Activated naive CD4-positive, alpha-beta T cell treated with anti-CD3 and anti-CD28 coated beads, Interleukin-2, amount 50 U/mL, for 24 hours (primary cell): ENCODE data around the gene PHPT1.
"Not testable (repeated sequence)": the region's sequence is repeated elsewhere in the genome, so short reads cannot be mapped to it uniquely, and the experiment has no call there.

Experiments
- H3K27ac Mint-ChIP-seq: one replicate; pipeline ENCODE4 v1.8.0; 2021; ENCODE audit warnings: mild to moderate bottlenecking, mixed read lengths
- H3K27me3 Mint-ChIP-seq: one replicate; pipeline ENCODE4 v1.8.0; 2021; ENCODE audit warnings: mixed read lengths
- H3K36me3 Mint-ChIP-seq: one replicate; pipeline ENCODE4 v1.8.0; 2021; ENCODE audit warnings: mixed read lengths
- H3K4me1 Mint-ChIP-seq: one replicate; pipeline ENCODE4 v1.8.0; 2021; ENCODE audit warnings: mixed read lengths
- H3K4me3 Mint-ChIP-seq: one replicate; pipeline ENCODE4 v1.8.0; 2021; ENCODE audit warnings: mild to moderate bottlenecking, mixed read lengths
- H3K9me3 Mint-ChIP-seq: one replicate; pipeline ENCODE4 v1.8.0; 2021; ENCODE audit warnings: mixed read lengths

Gene PHPT1

GRCh38 chr9:136875155-136875554, 25.9 kb downstream of the PHPT1 start:
- H3K36me3 Mint-ChIP-seq = no peaks in the 10 kb centered on the region
- H3K27me3 Mint-ChIP-seq = no peaks in the 10 kb centered on the region
- H3K4me1 Mint-ChIP-seq = no peaks in the 10 kb centered on the region
- H3K27ac Mint-ChIP-seq = no peak overlapping the region
- H3K4me3 Mint-ChIP-seq = no peak overlapping the region
- no peaks in the 10 kb centered on the region for H3K9me3 Mint-ChIP-seq

- Mint-ChIP-seq H3K36me3 (no peaks in the 10 kb centered on the region), H3K4me3 (no peak overlapping the region), H3K27ac (no peak overlapping the region), H3K9me3 (no peaks in the 10 kb centered on the region), H3K4me1 (peaks cover 8% of the 10 kb centered on the region), H3K27me3 (no peaks in the 10 kb centered on the region)
These were observed 27.3 kb downstream of the PHPT1 start for GRCh38 chr9:136876476-136876875.

GRCh38 chr9:136880651-136881050, 31.4 kb downstream of the PHPT1 start:
- Mint-ChIP-seq H3K27me3 (no peaks in the 10 kb centered on the region), H3K36me3 (no peaks in the 10 kb centered on the region), H3K4me3 (peak overlapping the region; percentile 11), H3K4me1 (peaks cover 24% of the 10 kb centered on the region), H3K27ac (peak overlapping the region; percentile 88), H3K9me3 (no peaks in the 10 kb centered on the region)

- Mint-ChIP-seq H3K4me1 (peaks cover 24% of the 10 kb centered on the region), H3K9me3 (no peaks in the 10 kb centered on the region), H3K4me3 (peak overlapping the region; percentile 83), H3K36me3 (no peaks in the 10 kb centered on the region), H3K27ac (peak overlapping the region; percentile 68), H3K27me3 (no peaks in the 10 kb centered on the region)
These were observed 32.5 kb downstream of the PHPT1 start for GRCh38 chr9:136881691-136882108.

- Mint-ChIP-seq H3K27me3 (no peaks in the 10 kb centered on the region), H3K9me3 (no peaks in the 10 kb centered on the region), H3K4me1 (peaks cover 28% of the 10 kb centered on the region), H3K36me3 (no peaks in the 10 kb centered on the region), H3K27ac (peak overlapping the region; percentile 96), H3K4me3 (peak overlapping the region; percentile 83)
These were observed 33.1 kb downstream of the PHPT1 start for GRCh38 chr9:136882109-136882946.

GRCh38 chr9:136882947-136883283, 33.7 kb downstream of the PHPT1 start:
- Mint-ChIP-seq H3K27ac (peak overlapping the region; percentile 96), H3K4me3 (peak overlapping the region; percentile 83), H3K4me1 (peaks cover 33% of the 10 kb centered on the region)
- not testable (repeated sequence) for H3K27me3 Mint-ChIP-seq, H3K36me3 Mint-ChIP-seq, H3K9me3 Mint-ChIP-seq

GRCh38 chr9:136883670-136884069, 34.5 kb downstream of the PHPT1 start:
- not testable (repeated sequence) for H3K36me3 Mint-ChIP-seq, H3K27me3 Mint-ChIP-seq, H3K9me3 Mint-ChIP-seq
- Mint-ChIP-seq H3K4me3 (peak overlapping the region; percentile 83), H3K27ac (peak overlapping the region; percentile 41), H3K4me1 (peaks cover 39% of the 10 kb centered on the region)

GRCh38 chr9:136885950-136886578, 36.9 kb downstream of the PHPT1 start, which contains the start of gene TRAF2:
Gene TRAF2 (plus strand): TSS chr9:136886516. CDS start chr9:136898741, 12,225 bp downstream.
- Mint-ChIP-seq H3K27ac (peak within 1 kb of the TSS; percentile 84), H3K9me3 (no peaks in the 10 kb centered on the region), H3K36me3 (no peaks in the 10 kb centered on the region), H3K4me1 (peaks cover 35% of the 10 kb centered on the region), H3K4me3 (peak within 1 kb of the TSS; percentile 95), H3K27me3 (no peaks in the 10 kb centered on the region)

- H3K27me3 Mint-ChIP-seq = no peaks in the 10 kb centered on the region
- H3K36me3 Mint-ChIP-seq = no peaks in the 10 kb centered on the region
These were observed 37.7 kb downstream of the PHPT1 start for GRCh38 chr9:136886610-136887597.

GRCh38 chr9:136888454-136888853, 39.2 kb downstream of the PHPT1 start:
- Mint-ChIP-seq H3K4me3 (peak overlapping the region; percentile 95), H3K9me3 (no peaks in the 10 kb centered on the region), H3K27me3 (no peaks in the 10 kb centered on the region)

More at GRCh38 chr9:136886610-136887597, 37.7 kb downstream of the PHPT1 start:
- Mint-ChIP-seq H3K4me1 (peaks cover 27% of the 10 kb centered on the region), H3K4me3 (peak overlapping the region; percentile 95), H3K9me3 (no peaks in the 10 kb centered on the region), H3K27ac (peak overlapping the region; percentile 84)

GRCh38 chr9:136889858-136890257, 40.6 kb downstream of the PHPT1 start:
- Mint-ChIP-seq H3K9me3 (no peaks in the 10 kb centered on the region), H3K27ac (no peak overlapping the region), H3K36me3 (no peaks in the 10 kb centered on the region), H3K4me3 (no peak overlapping the region), H3K4me1 (peaks cover 31% of the 10 kb centered on the region), H3K27me3 (no peaks in the 10 kb centered on the region)

More at GRCh38 chr9:136888454-136888853, 39.2 kb downstream of the PHPT1 start:
- Mint-ChIP-seq H3K27ac (no peak overlapping the region), H3K4me1 (peaks cover 23% of the 10 kb centered on the region), H3K36me3 (no peaks in the 10 kb centered on the region)

GRCh38 chr9:136890661-136891060, 41.5 kb downstream of the PHPT1 start:
- H3K4me3 Mint-ChIP-seq = no peak overlapping the region
- H3K27ac Mint-ChIP-seq = no peak overlapping the region
- no peaks in the 10 kb centered on the region for H3K9me3 Mint-ChIP-seq
- peaks cover 32% of the 10 kb centered on the region for H3K4me1 Mint-ChIP-seq
- no peaks in the 10 kb centered on the region for H3K36me3 Mint-ChIP-seq
- no peaks in the 10 kb centered on the region for H3K27me3 Mint-ChIP-seq

- Mint-ChIP-seq H3K27me3 (no peaks in the 10 kb centered on the region), H3K36me3 (peaks cover 4% of the 10 kb centered on the region), H3K27ac (no peak overlapping the region), H3K4me3 (no peak overlapping the region), H3K4me1 (peaks cover 33% of the 10 kb centered on the region), H3K9me3 (no peaks in the 10 kb centered on the region)
These were observed 46.8 kb downstream of the PHPT1 start for GRCh38 chr9:136896027-136896426.

GRCh38 chr9:136898483-136899100, 49.4 kb downstream of the PHPT1 start:
- Mint-ChIP-seq H3K4me3 (no peak overlapping the region), H3K36me3 (peaks cover 10% of the 10 kb centered on the region), H3K27me3 (no peaks in the 10 kb centered on the region), H3K9me3 (no peaks in the 10 kb centered on the region), H3K4me1 (peaks cover 49% of the 10 kb centered on the region), H3K27ac (no peak overlapping the region)

GRCh38 chr9:136899196-136899595, 50.0 kb downstream of the PHPT1 start:
- Mint-ChIP-seq H3K9me3 (no peaks in the 10 kb centered on the region), H3K4me1 (peaks cover 47% of the 10 kb centered on the region), H3K36me3 (peaks cover 10% of the 10 kb centered on the region), H3K4me3 (no peak overlapping the region), H3K27ac (no peak overlapping the region), H3K27me3 (no peaks in the 10 kb centered on the region)
